Gastroesophageal sphincter (tissue), 4 donors: ENCODE results near the gene TAX1BP1. TPM values are rescaled to one million over a fixed set of nuclear protein-coding genes. Genes with fewer than 3 reads are reported as not detected.

Experiments
- ATAC-seq: fragments of 150-250 bp; one replicate; pipeline ENCODE4 v1.9.1; 2016; ENCODE audit warnings: mild to moderate bottlenecking, moderate library complexity
- H3K27ac ChIP-seq, 4 donors: fragments of 200-600 bp; sonication (generic) in 3 of 4; 1 replicate in 3 of 4; 2 replicates in 1 of 4; pipeline ENCODE4 v1.5.1; 2016 to 2019
- H3K27me3 ChIP-seq: fragments of 200-600 bp; sonication (generic); one replicate; pipeline ENCODE4 v1.5.1; 2019
- H3K36me3 ChIP-seq, 2 donors: fragments of 200-600 bp; sonication (generic); one replicate each; pipeline ENCODE4 v1.5.1; 2019; ENCODE audit warnings: control low read depth in 1 of 2
- H3K4me1 ChIP-seq, 3 donors: fragments of 200-600 bp; sonication (generic); 1 replicate in 2 of 3; 2 replicates in 1 of 3; pipeline ENCODE4 v1.5.1; 2016 to 2019; ENCODE audit warnings: control low read depth in 2 of 3
- H3K4me3 ChIP-seq, 2 donors: fragments of 200-600 bp; sonication (generic); one replicate each; pipeline ENCODE4 v1.5.1; 2019; ENCODE audit warnings: mild to moderate bottlenecking in 1 of 2, moderate library complexity in 1 of 2
- H3K9me3 ChIP-seq, 3 donors: fragments of 200-600 bp; sonication (generic); one replicate each; pipeline ENCODE4 v1.5.1; 2017 to 2019; ENCODE audit warnings: control low read depth in 2 of 3
- CTCF ChIP-seq, 4 experiments: fragments of 200-600 bp in 2 of 4; fragments of 450-650 bp in 2 of 4; sonication (generic) in 1 of 4; IDR thresholded peaks; one replicate each; pipeline ENCODE4 v1.5.1; 2017 to 2019; ENCODE audit warnings: antibody characterized with exemption in 4 of 4, mild to moderate bottlenecking in 2 of 4, moderate library complexity in 2 of 4
- EP300 ChIP-seq: sonication (generic); formaldehyde crosslinking; IDR thresholded peaks from one replicate; pipeline ENCODE4 v1.6.1; 2017; ENCODE audit warnings: antibody characterized with exemption, mild to moderate bottlenecking
- POLR2A ChIP-seq, 2 donors: fragments of 450-650 bp; IDR thresholded peaks; one replicate each; pipeline ENCODE4 v1.6.1; 2017; ENCODE audit warnings: antibody characterized with exemption in 2 of 2, mild to moderate bottlenecking in 2 of 2, moderate library complexity in 1 of 2
- POLR2AphosphoS5 ChIP-seq: sonication (generic); formaldehyde crosslinking; IDR thresholded peaks from one replicate; pipeline ENCODE4 v1.6.1; 2017; ENCODE audit warnings: antibody characterized with exemption
- WGBS, 2 donors: methylation state at CpG; one replicate each; pipeline ENCODE4 v1.1.5; 2018; ENCODE audit warnings: low coverage in 1 of 2; 5-methylcytosine and 5-hydroxymethylcytosine counted together
- total RNA-seq, 4 donors: library from RNA; depleted of rRNA; stranded (reverse); fragments of >200 nt; gene quantifications; one replicate each; pipeline ENCODE4 v1.1.0, GENCODE V29; 2016

TAX1BP1 gene
- total RNA-seq, 4 donors from 2014 or later = 118 to 151 (median 144) TPM

DNA sequence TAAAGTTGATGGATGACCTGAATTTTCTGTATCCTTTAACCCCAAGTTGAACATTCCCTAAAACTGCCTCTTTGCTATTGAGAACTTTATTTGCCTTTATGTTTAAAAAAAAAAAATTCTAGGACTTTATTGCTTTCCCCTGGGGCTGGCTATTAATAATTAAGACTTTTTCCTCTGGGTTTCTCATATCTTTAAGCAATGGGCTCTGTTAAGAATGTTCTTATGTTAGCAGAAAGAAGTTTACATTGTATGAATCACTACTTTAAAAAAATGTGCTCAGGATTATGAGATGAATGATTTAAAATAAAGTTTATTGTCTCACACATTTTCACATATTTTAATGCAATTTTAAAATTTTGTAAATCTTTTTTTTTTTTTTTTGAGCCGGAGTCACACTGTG, 19.5 kb downstream of the TAX1BP1 start:
- TF ChIP-seq POLR2AphosphoS5 (no peak), CTCF (IDR thresholded peaks at IDR 0.05) (no peak), EP300 (no peak), POLR2A (IDR thresholded peaks at IDR 0.05) (no peak)
- Histone ChIP-seq H3K36me3 (peaks cover 0 to 62% of the 10 kb centered on the region in 2 donors), H3K27me3 (no peaks in the 10 kb centered on the region), H3K9me3 (peaks cover 0 to 4% (median 0%) of the 10 kb centered on the region in 3 donors), H3K4me3 (no peak overlapping the region), H3K27ac (no peak overlapping the region), H3K4me1 (peaks cover 0 to 20% (median 0%) of the 10 kb centered on the region in 3 donors)
- no peak for ATAC-seq
- WGBS, 2 donors = 100% methylated on average over 1 of the region's 1 CpG; no CpG with 5 or more reads in 1 of the 2 donors

DNA sequence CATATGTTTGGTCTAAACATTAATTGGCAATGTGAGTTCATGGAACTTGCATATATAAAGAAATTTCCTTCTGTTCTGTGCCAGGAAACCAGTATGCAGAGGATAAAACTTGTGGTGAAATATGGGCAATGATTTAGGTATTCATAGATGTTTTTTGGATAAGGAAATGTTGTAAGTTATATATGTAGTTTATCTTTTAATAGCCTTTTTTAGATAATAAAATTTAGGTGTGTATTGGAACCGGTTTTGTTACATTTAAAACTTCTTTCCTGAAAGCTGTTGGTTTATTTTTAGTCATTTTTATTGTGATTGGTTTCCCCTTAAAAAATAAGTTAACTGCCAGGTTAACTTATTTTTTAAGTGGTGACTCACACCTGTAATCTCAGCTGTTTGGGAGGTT, 22.1 kb downstream of the TAX1BP1 start:
- Histone ChIP-seq H3K27ac (no peak overlapping the region), H3K4me1 (peaks cover 0 to 20% (median 0%) of the 10 kb centered on the region in 3 donors), H3K9me3 (peaks cover 0 to 4% (median 0%) of the 10 kb centered on the region in 3 donors), H3K36me3 (peaks cover 0 to 57% of the 10 kb centered on the region in 2 donors), H3K27me3 (no peaks in the 10 kb centered on the region), H3K4me3 (no peak overlapping the region)
- no peak for ATAC-seq
- no peak for TF ChIP-seq EP300
- no peak for TF ChIP-seq CTCF (IDR thresholded peaks at IDR 0.05)
- TF ChIP-seq POLR2AphosphoS5 = no peak
- TF ChIP-seq POLR2A (IDR thresholded peaks at IDR 0.05) = no peak
- 78 to 86% methylated on average over 1 of the region's 1 CpG for WGBS, 2 donors

DNA sequence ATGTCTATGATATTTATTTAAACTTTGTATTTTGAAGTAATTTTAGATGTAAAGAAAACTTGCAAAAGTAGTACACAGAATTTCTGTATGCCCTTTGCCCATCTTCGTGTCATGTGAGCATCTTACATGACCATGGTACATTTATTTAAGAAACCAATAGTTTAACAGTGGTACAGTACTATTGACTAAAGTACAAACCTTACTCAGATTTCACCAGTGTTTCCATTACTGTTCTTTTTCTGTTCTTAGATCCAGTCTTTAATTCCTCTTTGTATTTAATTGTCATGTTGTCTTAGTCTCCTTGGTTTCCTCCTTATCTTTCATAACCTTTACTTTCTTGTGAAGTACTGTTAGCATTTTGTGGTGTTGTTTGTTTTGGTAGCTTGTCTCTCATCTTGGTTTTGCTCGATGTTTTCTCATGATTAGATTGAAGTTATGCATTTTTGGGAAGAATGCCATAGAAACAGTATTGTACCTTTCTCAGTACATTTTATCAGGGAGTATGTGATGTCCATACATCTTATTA, 24.1 kb downstream of the TAX1BP1 start:
- H3K4me1 ChIP-seq = peaks cover 0 to 25% (median 0%) of the 10 kb centered on the region in 3 donors
- no peaks in the 10 kb centered on the region for H3K27me3 ChIP-seq
- TF ChIP-seq CTCF (IDR thresholded peaks at IDR 0.05) = no peak
- no peak for TF ChIP-seq POLR2A (IDR thresholded peaks at IDR 0.05)
- no peak for TF ChIP-seq EP300
- no peak for TF ChIP-seq POLR2AphosphoS5
- no peak overlapping the region for H3K27ac ChIP-seq
- H3K4me3 ChIP-seq = no peak overlapping the region
- H3K36me3 ChIP-seq = peaks cover 0 to 43% of the 10 kb centered on the region in 2 donors
- no peak for ATAC-seq
- 77 to 100% methylated on average over 1 to 2 of the region's 2 CpGs for WGBS, 2 donors
- H3K9me3 ChIP-seq = peaks cover 0 to 4% (median 0%) of the 10 kb centered on the region in 3 donors

DNA sequence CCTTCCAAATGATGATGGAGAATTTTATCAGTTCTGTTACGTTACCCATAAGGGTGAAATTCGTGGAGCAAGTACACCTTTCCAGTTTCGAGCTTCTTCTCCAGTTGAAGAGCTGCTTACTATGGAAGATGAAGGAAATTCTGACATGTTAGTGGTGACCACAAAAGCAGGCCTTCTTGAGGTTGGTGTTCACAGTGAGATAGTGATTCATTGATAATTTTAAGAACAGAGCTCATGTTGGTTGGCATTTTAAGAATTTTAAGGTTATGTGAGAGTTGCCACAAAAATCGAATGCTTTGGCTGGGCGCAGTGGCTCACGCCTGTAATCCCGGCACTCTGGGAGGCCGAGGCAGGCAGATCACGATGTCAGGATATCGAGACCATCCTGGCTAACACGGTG, 25.9 kb downstream of the TAX1BP1 start:
- peaks cover 0 to 37% of the 10 kb centered on the region in 2 donors for H3K36me3 ChIP-seq
- ATAC-seq = no peak
- H3K27ac ChIP-seq = no peak overlapping the region
- peaks cover 0 to 4% (median 0%) of the 10 kb centered on the region in 3 donors for H3K9me3 ChIP-seq
- peaks cover 0 to 25% (median 0%) of the 10 kb centered on the region in 3 donors for H3K4me1 ChIP-seq
- TF ChIP-seq EP300 (no peak), POLR2A (IDR thresholded peaks at IDR 0.05) (no peak), CTCF (IDR thresholded peaks at IDR 0.05) (no peak), POLR2AphosphoS5 (no peak)
- H3K27me3 ChIP-seq = no peaks in the 10 kb centered on the region
- H3K4me3 ChIP-seq = no peak overlapping the region
- WGBS, 2 donors = 96 to 100% methylated on average over 3 to 11 of the region's 11 CpGs

DNA sequence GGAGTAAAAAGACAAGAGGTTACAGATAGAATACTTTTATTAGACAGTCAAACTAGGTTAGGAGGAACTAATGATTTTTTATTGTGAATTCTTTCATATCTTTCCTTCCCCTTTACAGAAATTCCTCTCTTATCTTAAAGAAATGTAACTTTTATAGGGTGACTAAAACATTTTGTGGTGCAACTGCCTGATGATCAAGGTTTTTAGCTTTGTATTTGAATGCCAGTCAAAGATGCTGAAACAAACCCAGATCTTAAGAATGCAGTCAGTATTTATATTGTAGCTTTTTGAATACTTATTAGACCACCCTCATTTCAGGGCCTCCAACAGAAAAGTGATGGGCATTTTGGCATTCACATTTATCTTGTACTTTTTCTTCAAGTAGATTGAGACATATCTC, 27.4 kb downstream of the TAX1BP1 start:
- H3K27ac ChIP-seq = no peak overlapping the region
- peaks cover 0 to 23% (median 0%) of the 10 kb centered on the region in 3 donors for H3K4me1 ChIP-seq
- H3K9me3 ChIP-seq = no peaks in the 10 kb centered on the region
- TF ChIP-seq POLR2AphosphoS5 (no peak), POLR2A (IDR thresholded peaks at IDR 0.05) (no peak), CTCF (IDR thresholded peaks at IDR 0.05) (no peak), EP300 (no peak)
- H3K4me3 ChIP-seq = no peak overlapping the region
- no peaks in the 10 kb centered on the region for H3K27me3 ChIP-seq
- ATAC-seq = no peak
- peaks cover 0 to 32% of the 10 kb centered on the region in 2 donors for H3K36me3 ChIP-seq
